ENCODE measurements around the gene RNU1-4.
"Not testable (repeated sequence)": the region's sequence is repeated elsewhere in the genome, so short reads cannot be mapped to it uniquely, and the experiment has no call there.

The RNU1-4 gene

GRCh38 chr1:16764820-16765655 is 24.7 kb downstream of the RNU1-4 start:
- peak overlapping the region; percentile 73 for H3K27ac ChIP-seq

DNA sequence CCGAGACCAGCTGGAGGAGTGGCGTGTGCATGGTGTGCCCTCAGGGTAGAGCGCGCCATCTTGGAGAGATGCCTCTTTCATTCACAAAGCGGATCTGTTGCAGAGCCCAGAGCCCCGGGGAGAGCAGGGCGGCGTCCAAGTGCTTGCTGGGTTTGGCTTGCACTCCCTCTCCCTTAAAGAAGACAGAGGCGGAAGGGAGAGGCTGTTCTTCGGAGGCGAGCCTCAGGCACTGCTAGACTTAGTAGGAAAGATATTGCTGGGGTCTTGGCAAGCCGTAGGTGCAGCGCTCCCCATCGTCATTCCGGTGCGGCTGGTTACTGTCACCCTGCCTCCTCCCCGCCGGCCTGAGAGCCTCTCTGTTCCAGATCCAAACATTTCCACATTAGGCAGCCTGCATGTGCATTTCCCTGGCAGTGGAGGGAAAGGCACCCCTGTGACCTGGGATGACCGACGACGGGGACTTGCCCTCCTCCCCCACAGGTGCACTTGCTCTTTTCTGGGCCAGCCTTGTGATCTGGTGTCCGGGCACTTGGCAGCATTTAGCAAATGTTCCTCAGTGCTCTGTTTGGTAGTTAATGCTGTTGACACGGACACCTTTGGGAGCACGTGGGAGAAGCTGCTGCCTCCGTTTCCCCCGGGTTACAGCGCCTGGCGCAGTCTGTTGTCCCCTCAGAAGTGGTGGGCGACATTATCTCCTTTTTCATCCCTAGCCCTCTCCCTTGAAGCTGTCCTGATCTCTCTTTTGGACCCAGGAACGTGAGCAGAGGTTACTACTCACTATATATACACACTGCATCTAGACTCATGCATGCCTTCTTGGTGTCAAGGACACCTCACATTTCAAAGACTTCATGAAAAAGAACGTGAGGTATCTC is 25.7 kb downstream of the RNU1-4 start:
- H3K27ac ChIP-seq: peak overlapping the region; percentile 73

DNA sequence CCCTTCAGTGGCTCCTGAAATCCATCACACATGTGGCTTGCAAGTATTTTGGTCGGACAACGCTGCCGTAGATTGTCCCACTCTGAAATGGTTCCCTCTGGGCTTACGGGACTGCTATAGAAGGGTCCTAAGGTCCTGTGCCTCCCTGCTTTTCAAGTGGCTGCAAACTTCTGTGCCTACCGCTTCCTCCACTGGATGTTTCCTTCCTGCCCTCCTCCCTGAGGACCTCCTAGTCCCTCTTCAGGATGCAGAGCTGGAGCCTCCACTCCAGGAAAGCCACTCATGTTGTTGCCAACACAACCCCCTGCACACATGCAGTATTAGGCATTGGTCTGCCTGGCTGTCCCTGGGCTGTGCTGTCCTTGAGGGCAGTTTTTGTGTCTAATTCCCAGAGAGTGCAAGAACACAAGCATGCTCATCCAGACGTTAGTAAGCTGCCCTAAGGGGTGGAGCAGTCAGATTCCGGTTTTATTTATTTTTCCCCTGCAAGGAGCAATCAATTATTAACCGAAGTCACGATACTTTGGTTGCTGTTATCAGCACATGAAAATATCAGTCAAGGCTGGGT is 26.5 kb downstream of the RNU1-4 start:
- H3K27ac ChIP-seq: peak overlapping the region; percentile 60

DNA sequence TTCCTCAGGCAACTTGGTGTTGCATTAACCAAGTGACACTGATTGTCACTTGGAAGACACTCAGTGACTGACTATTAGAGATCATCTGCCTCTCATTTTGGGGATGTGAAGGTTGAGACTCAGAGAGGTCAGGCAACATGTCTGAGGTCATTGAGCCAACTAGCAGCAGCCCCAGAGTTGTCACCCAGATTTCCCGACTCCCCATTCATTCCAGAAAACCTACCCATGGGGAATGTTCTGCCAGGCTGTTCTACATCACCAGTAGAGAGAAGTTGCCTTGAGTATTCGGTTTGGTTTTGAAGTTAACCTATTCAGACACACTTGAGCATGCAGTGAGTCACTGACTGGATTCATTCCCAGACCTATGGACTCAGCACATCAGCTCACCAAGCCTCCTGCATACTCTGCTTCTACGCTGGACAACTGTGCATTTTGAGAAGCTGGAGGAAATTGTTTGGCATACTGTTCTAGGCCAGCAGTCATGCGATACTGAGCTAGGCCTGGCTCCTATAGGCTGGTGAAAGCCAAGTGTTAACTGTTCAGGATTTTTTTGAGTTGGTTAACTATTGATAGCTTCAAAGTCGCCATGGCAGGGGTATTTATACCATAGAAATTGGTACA is 29.9 kb downstream of the RNU1-4 start:
- H3K27ac ChIP-seq: not testable (repeated sequence)

- not testable (repeated sequence) for H3K27ac ChIP-seq
Observed at GRCh38 chr1:16770896-16771446, 30.7 kb downstream of the RNU1-4 start.

GRCh38 chr1:16772275-16773204 is 32.2 kb downstream of the RNU1-4 start:
- not testable (repeated sequence) for H3K27ac ChIP-seq

GRCh38 chr1:16773205-16773596 is 32.9 kb downstream of the RNU1-4 start:
- H3K27ac ChIP-seq: not testable (repeated sequence)

- H3K27ac ChIP-seq: not testable (repeated sequence)
Observed at GRCh38 chr1:16773723-16774122, 33.4 kb downstream of the RNU1-4 start.

- H3K27ac ChIP-seq: not testable (repeated sequence)
Observed at GRCh38 chr1:16774773-16775172, 34.5 kb downstream of the RNU1-4 start.

DNA sequence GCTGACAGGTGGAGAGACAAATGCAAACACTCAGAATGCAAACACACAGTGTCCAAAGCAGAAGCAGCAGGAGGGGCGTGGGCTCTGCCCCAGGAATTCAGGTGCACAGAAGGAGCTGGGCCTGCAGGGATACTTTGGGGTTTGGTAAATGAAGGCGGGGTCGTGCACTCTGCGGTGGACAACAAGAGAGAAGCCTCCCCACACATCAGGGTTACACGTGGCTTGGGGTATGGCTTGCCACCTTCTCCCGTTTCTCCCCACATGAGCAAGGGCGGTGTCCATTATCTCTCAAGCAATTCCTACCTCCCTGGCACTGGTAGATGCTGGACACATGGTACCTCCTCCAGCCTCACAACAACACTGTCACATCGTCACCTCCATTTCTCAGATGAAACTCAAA is 35.0 kb downstream of the RNU1-4 start:
- not testable (repeated sequence) for H3K27ac ChIP-seq

DNA sequence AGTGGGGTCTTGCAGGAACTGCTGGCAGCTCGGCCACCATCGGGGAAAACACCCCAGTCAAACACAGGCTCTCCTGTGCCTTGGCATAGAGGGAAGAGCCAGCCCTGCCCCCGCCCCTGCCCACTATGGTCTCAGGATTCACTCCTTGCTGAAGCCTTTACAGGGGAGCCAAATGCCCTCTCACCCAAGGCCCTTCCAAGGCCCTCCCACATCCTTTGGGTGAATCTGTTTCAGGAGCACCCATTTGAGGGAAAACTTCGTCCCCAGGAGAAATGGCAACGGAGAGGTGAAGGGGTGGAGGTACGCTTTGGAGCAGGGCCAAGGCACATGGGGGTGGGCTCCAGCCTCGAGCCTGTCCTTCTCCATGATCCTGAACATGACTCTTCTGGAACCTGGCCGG is 35.9 kb downstream of the RNU1-4 start:
- H3K27ac ChIP-seq: not testable (repeated sequence)

- not testable (repeated sequence) for H3K27ac ChIP-seq
Observed at GRCh38 chr1:16776835-16777234, 36.5 kb downstream of the RNU1-4 start.

DNA sequence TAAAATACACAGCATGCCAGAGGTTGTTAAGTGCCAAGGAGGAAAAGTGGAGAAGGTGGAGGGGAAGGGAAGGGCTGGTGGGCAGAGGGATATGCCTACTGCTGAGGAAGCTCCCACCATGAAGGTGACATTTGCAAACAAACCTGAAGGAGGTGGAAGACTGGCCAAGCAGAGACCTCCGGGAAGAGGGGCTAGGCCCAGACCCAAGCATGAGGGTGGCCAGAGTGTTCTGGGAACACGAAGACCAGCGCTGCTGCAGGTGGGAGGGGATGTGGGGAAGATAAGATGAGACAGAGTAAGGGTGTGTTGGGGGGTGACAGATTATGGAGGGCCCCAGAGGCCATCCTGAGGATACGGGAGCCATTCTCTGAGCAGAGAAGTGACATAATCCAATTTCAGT is 37.5 kb downstream of the RNU1-4 start:
- H3K27ac ChIP-seq: not testable (repeated sequence)

DNA sequence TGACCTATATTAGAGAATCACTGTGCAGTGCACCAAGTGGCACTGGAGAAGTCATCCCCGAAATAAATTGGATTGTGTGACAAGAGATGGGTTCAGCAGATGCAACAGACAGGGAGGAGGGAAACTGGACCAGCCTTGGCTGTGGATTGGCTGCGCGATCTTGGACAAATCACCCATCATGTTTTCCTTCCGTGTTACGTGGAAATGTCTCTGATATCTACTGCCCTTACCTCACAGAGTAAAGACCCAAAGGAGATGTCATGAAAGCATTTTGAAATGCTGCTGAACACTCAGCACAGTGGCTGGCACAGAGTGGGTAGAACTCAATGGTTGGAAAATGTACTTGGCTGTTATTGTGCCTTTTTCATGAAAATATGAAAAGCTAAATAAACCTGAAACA is 39.2 kb downstream of the RNU1-4 start:
- H3K27ac ChIP-seq: not testable (repeated sequence)

DNA sequence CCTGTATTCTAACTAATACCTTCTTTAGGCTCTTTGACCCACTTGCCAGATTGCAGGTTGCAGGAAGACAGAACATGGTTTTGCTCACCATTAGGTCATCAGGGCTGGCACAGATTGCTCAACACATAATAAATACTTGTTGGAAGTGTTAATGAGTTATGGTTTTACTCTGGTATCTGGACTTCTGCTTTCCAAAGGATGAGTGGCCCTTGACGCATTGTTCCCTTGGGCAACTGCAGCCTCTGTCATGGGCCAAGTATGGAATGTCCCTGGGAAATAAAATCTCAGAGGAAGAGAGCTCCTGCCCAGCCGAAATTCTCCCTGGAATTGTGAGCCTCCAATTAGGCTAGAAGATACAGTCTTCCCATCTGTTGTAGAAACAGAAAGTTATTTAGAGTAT is 40.7 kb downstream of the RNU1-4 start:
- H3K27ac ChIP-seq: not testable (repeated sequence)

- H3K27ac ChIP-seq: not testable (repeated sequence)
Observed at GRCh38 chr1:16781625-16782024, 41.3 kb downstream of the RNU1-4 start.

DNA sequence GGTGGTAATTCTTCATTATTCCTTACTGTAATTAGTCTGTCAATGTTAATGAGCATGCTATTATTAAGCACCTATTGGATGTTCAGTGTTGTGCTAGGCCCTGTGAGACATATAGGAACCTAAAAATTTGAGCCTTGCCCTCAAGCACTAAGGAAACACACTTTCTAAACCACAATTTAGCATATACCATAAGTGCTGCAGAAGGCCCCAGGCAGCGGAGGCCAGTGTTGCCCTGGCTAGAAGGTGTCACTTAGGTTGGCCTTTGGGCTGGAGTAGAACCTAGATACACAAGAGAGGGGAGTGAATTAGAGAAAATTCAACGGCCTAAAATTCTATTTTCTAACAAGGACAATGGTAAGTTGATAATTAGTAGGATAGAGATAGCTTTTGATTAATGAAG is 44.6 kb downstream of the RNU1-4 start:
- not testable (repeated sequence) for H3K27ac ChIP-seq

DNA sequence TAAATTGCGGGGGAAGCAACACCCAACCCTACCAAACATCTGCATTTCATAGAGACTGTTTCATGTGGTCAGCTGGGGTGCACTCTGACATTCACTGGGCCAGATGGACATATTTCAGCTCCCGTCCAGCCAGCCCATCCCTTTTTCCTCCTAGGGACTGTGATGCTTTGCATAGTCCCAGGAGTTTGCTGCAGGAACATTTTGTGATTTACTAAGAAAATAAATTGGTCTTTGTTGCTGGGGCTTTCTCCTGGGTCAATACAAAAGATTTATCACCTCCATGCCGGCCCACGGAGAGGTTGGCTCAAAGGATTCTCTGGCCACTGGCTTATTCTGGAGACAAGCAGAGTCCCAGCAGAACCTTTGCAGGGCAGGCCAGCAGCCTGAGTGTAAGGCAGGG is 46.0 kb downstream of the RNU1-4 start:
- not testable (repeated sequence) for H3K27ac ChIP-seq

- H3K27ac ChIP-seq: not testable (repeated sequence)
Observed at GRCh38 chr1:16787175-16787574, 46.9 kb downstream of the RNU1-4 start.

DNA sequence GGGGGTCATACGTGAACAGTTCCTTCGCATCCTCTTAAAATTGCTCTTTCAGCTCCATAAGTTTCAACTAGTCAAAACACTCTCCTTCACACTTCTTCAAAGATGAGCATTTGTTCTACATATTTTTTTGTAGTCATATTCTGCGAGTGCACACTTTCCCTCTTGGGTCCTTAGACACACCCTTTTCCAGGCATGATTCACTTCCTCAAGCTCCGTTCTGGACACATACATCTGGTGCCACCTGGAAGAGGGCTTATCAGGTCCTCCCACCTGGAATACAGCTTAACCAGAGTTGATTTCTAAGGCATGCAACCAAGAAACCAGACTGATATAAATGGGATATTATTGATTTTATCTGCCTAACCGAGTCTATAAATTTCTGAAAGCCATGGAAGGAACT is 47.4 kb downstream of the RNU1-4 start:
- not testable (repeated sequence) for H3K27ac ChIP-seq

Data from 22Rv1 (cell line).